Panc1 (cell line): ENCODE measurements around the gene RNF220. TPM values are rescaled to one million over a fixed set of nuclear protein-coding genes. Genes with fewer than 3 reads are reported as not detected.

Experiments
- ATAC-seq: fragments of 200-7000 bp; cut with Tn5 transposase; 2 replicates; pipeline ENCODE4 v1.9.1; 2020; ENCODE audit warnings: mild to moderate bottlenecking, moderate library complexity
- BruUV-seq: library from RNA; stranded (reverse); fragments of 400-500 nt; replicated peaks from 2 replicates; lab custom pipeline; 2021; lab: Mats Ljungman, UMichigan
- CTCF ChIA-PET: fragments of 300-600 bp; sonication (Branson Sonifier 250); formaldehyde crosslinking; loops from one replicate; lab custom pipeline; 2022; ENCODE audit warnings: antibody characterized with exemption; lab: Charles Lee
- POLR2A ChIA-PET: fragments of 300-600 bp; sonication (Branson Sonifier 250); formaldehyde crosslinking; loops from one replicate; lab custom pipeline; 2022; ENCODE audit warnings: antibody characterized with exemption; lab: Charles Lee
- DNase-seq: peaks from one replicate; pipeline ENCODE4 v3.0.0-alpha.2; 2010; ENCODE audit warnings: low read depth, low spot score
- H3K27ac ChIP-seq: 2 replicates; pipeline ENCODE4 v1.5.1; 2011; ENCODE audit warnings: mild to moderate bottlenecking, low read length, inconsistent platforms
- H3K27me3 ChIP-seq: fragments of 200-500 bp; sonication (Bioruptor generic); 2 replicates; pipeline ENCODE4 v1.6.0; 2014; ENCODE audit warnings: low read length, inconsistent platforms; ENCODE audit not compliant: control insufficient read depth, insufficient read depth
- H3K36me3 ChIP-seq: fragments of 200-500 bp; sonication (Bioruptor generic); 2 replicates; pipeline ENCODE4 v1.5.1; 2014; ENCODE audit warnings: inconsistent platforms, mild to moderate bottlenecking, low read length, moderate library complexity; ENCODE audit not compliant: control insufficient read depth, insufficient read depth
- H3K4me1 ChIP-seq: 2 replicates; pipeline ENCODE4 v1.5.1; 2011; ENCODE audit warnings: inconsistent platforms, mild to moderate bottlenecking, low read length, moderate library complexity; ENCODE audit not compliant: control insufficient read depth, insufficient read depth
- H3K4me3 ChIP-seq, 2 experiments: 2 replicates each; pipeline ENCODE4 v1.5.1; 2011 to 2012; ENCODE audit warnings: low read depth in 2 of 2, low read length in 2 of 2, mild to moderate bottlenecking in 2 of 2, inconsistent platforms in 1 of 2, moderate library complexity in 1 of 2
- H3K9me3 ChIP-seq: fragments of 200-500 bp; sonication (Bioruptor generic); 2 replicates; pipeline ENCODE4 v1.5.1; 2014; ENCODE audit warnings: low read depth, mild to moderate bottlenecking, inconsistent platforms, low read length, moderate library complexity; ENCODE audit not compliant: control insufficient read depth, insufficient read depth
- CTCF ChIP-seq: fragments of 450-650 bp; IDR thresholded peaks from 2 replicates; pipeline ENCODE4 v1.5.1; 2017; ENCODE audit warnings: mild to moderate bottlenecking
- POLR2AphosphoS5 ChIP-seq: IDR thresholded peaks from 2 replicates; pipeline ENCODE4 v1.6.1; 2012; ENCODE audit warnings: mild to moderate bottlenecking, low read depth, low read length, moderate library complexity
- REST ChIP-seq, 2 experiments: IDR thresholded peaks; 2 replicates each; pipeline ENCODE4 v1.6.1; 2011 to 2012; ENCODE audit warnings: low read depth in 2 of 2, control low read depth in 1 of 2, low read length in 1 of 2, mild to moderate bottlenecking in 1 of 2, moderate library complexity in 1 of 2; ENCODE audit not compliant: insufficient read depth in 1 of 2
- SIN3A ChIP-seq: IDR thresholded peaks from 2 replicates; pipeline ENCODE4 v1.6.1; 2012; ENCODE audit warnings: low read depth, mild to moderate bottlenecking, low read length, moderate library complexity, borderline replicate concordance; ENCODE audit not compliant: insufficient read depth
- TCF7L2 ChIP-seq: IDR thresholded peaks from 2 replicates; pipeline ENCODE4 v1.6.1; 2011; ENCODE audit warnings: mild to moderate bottlenecking, low read depth, low read length, inconsistent platforms
- in situ Hi-C: cut with HindIII; loops from 2 replicates; pipeline ENCODE4 v1.10.0; 2016; ENCODE audit warnings: low sequenced_read_pairs, low pct_unique_long_range_greater_than_20kb
- intact Hi-C: fragments of 100-400 bp; cut with micrococcal nuclease; formaldehyde crosslinking; loops from one replicate; pipeline ENCODE4 v1.10.0; 2022; ENCODE audit not compliant: unreplicated experiment
- total RNA-seq: library from RNA; stranded (reverse); gene quantifications from one replicate; pipeline ENCODE4 v1.2.1, GENCODE V29; 2021; ENCODE audit not compliant: unreplicated experiment

The RNF220 gene
- total RNA-seq, 1 experiment from 2014 or later: 64.9 TPM

- no peaks in the 10 kb centered on the region for H3K36me3 ChIP-seq
- H3K27ac ChIP-seq: no peak overlapping the region
- H3K4me3 ChIP-seq: no peak overlapping the region
- in situ Hi-C loops (no loop called here), intact Hi-C loops (loop anchor here (2.0 kb wide), 1 partner anchor 217 kb away; no protein-coding TSS in a partner anchor)
- TF ChIP-seq CTCF: peak; percentile 83
- no peak for TF ChIP-seq REST (IDR thresholded peaks at IDR 0.05; ENCODE audit: insufficient read depth in 1 of 2, low read depth in 2 of 2, low read length in 1 of 2)
- no peaks in the 10 kb centered on the region for H3K27me3 ChIP-seq
- DNase-seq (no peak), ATAC-seq (peak; percentile 81)
- no peaks in the 10 kb centered on the region for H3K4me1 ChIP-seq
- no peaks in the 10 kb centered on the region for H3K9me3 ChIP-seq
- BruUV-seq: no TSS peak
- ChIA-PET CTCF (interaction anchor here (0.6 to 1.4 kb wide), 8 partner anchors 49 to 307 kb away, joined by 3 to 11 read pairs (median 3); no protein-coding TSS in a partner anchor), POLR2A (no interaction called here)
These were observed 26.9 kb upstream of the RNF220 start for GRCh38 chr1:44377925-44378784.

GRCh38 chr1:44380666-44381177, 24.3 kb upstream of the RNF220 start:
- Histone ChIP-seq H3K27ac (no peak overlapping the region), H3K9me3 (no peaks in the 10 kb centered on the region), H3K36me3 (no peaks in the 10 kb centered on the region), H3K4me3 (no peak overlapping the region), H3K27me3 (no peaks in the 10 kb centered on the region), H3K4me1 (no peaks in the 10 kb centered on the region)
- in situ Hi-C loops (no loop called here), intact Hi-C loops (no loop called here)
- TF ChIP-seq REST (IDR thresholded peaks at IDR 0.05; ENCODE audit: insufficient read depth in 1 of 2, low read depth in 2 of 2, low read length in 1 of 2) (no peak), SIN3A (no peak), POLR2AphosphoS5 (no peak), TCF7L2 (no peak), CTCF (no peak)
- DNase-seq (no peak), ATAC-seq (no peak)
- POLR2A ChIA-PET: interaction anchor here (0.5 to 0.6 kb wide), 2 partner anchors 16 to 1368 kb away, joined by 3 to 6 read pairs; no protein-coding TSS in a partner anchor
- CTCF ChIA-PET: no interaction called here
- no TSS peak for BruUV-seq
